Activated CD4-positive, alpha-beta T cell treated with anti-CD3 and anti-CD28 coated beads for 4 hours (primary cell): ENCODE measurements around the gene PLA1A.

Experiments used
- DNase-seq, 2 donors: peaks; one replicate each; pipeline ENCODE4 v3.0.0-alpha.2; 2020

PLA1A gene

DNA sequence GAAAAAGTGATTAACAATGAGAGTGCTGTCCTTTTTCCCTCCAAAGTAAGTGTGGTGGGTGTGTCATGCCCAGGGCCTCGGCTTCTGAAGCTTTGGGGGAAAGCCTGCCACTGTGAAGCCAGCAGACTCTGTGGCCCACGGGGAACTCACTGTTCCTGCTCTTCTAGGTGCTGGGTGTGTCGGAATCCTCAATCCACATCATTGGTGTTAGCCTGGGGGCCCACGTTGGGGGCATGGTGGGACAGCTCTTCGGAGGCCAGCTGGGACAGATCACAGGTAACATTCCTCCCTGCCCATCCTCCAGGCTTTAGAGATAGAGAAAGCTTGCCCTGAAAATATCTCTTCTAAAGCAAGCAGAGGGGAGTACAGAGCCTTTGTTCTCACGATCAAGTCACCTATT is 11.6 kb downstream of the PLA1A start:
- no peak for DNase-seq

DNA sequence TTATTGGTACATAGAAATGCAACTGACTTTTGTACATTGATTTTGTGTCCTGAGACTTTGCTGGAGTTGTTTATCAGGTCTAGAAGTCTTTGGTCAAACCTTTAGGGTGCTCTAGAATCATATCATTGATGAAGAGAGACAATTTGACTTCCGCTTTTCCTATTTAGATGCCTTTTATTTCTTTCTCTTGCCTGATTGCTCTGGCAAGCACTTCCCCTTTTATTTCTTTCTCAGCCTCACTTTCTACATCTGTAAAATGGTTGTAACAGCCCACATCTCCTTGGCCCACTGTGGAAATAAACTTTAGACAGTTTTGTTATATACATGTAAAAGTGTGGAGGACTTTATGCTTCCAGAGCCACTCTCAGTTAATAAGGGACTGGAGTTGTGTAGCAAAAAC is 14.0 kb downstream of the PLA1A start:
- DNase-seq = no peak

DNA sequence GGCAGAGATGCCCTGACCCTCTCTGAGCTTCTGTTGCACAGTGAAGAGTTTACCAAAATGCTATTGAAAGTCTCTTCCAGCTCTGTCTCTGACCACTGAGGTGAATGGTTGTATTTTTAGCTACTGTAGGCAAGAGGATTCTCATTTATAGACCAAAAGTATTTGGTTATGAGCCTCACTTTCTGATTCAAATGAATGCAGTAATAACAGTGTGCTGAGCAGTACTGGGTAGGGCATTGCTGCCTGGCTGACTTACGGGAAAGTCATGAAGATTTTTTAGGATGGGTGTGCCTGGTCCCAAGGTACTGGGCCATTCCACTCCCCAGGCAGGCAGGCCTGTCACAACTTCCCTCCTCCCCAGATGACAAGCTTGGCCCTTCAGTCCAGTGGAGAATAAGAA is 15.5 kb downstream of the PLA1A start:
- no peak for DNase-seq

DNA sequence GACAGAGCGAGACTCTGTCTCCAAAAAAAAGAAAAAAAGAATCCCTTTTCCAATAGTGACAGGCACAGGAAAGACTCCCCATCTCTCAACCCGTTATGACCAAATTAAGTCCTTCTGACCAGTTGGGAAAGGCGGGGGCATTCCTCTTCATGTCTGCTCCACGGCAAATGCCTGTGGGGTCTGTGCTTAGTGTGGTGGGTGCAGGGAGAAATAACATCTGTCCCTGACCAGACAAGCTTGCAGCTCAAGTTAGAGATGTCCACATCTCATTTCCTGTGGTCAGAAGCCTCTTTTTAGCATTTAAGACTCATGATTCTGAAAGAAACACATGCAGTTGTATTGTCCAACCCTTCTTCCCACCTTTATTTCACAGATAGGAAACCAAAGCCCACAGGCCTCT is 16.2 kb downstream of the PLA1A start:
- no peak for DNase-seq

DNA sequence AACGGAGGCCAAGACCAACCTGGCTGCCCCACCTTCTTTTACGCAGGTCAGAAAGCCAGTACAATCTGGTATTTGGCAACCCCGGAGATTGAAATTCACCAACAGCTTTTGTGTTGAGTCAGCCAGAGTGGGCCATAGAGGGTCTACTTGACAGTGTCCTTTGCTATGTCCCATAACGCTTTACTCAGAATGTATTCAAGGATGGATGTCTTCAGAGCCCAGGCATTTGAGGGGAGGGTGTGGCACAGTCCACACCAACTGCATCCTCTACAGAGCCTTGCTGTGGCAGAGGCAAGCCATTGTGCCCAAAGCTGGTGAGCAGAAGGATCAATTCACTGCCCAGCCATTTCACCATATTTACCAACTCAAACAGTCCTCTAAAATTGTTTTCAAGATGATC is 18.4 kb downstream of the PLA1A start:
- no peak for DNase-seq

DNA sequence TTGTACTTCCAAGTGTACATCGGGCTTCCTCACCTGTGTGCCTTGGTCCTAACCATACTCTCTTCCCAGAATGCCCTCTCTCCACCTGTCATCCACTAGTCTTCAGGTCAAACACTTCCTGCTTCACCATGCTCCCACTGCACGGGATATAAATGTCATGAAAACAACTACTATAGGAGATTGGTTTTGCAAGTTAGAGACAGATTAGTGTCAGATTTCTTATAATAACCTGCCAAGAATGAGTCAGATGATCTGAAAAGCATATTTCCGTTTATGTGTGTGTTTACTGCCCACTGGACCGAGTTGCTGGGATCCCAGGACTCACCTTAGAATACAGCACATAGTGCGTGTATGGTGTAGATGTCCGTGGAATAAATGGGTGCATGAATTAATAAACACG is 21.4 kb downstream of the PLA1A start:
- no peak for DNase-seq

DNA sequence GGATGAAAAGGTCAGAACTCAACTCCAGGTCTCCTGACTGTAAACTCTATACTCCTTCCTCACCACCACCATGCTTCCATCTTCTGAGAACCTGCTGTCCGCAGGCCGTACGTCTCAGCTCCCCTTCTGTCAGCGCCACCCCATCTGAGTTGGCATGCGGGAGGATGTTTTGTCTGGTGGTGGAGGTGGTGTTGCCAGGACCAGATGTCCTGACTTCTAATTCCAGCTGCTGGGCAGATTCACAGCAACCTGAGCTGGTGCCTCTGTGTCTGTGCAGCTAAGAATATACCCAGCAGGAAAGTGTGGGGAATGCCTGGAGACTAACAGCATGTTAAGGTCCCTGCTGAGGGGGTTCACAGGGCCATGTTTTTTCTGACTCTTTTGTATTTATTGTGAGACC is 23.2 kb downstream of the PLA1A start:
- no peak for DNase-seq

DNA sequence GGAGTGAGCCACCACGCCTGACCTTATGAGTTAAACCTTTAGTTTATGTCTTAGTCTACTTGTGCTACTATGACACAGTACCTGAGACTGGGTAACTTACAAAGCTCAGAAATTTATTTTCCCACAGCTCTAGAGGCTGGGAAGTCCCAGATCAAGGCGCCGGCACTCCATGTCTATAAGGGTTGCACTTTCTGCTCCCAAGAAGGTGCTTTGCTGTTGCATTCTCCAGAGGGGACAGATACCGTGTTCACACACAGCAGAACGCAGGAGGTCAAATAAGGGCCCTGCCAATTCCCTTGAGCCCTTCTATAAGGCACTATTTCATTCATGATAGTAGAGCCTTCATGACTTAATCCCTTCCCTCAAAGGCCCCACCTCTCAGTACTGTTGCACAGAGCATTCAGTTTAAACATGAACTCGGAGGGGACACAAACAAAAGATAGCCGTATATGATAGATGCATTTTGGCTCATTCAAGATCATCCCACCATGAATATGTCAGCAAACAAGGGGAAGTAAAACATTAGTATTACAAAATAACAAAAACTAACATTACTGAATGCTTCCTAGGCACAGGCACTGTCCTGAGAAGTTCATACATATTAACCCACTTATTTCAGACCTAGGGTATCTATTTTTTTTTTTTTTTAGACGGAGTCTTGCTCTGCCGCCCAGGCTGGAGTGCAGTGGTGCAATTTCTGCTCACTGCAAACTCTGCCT is 26.5 kb downstream of the PLA1A start:
- DNase-seq = no peak

DNA sequence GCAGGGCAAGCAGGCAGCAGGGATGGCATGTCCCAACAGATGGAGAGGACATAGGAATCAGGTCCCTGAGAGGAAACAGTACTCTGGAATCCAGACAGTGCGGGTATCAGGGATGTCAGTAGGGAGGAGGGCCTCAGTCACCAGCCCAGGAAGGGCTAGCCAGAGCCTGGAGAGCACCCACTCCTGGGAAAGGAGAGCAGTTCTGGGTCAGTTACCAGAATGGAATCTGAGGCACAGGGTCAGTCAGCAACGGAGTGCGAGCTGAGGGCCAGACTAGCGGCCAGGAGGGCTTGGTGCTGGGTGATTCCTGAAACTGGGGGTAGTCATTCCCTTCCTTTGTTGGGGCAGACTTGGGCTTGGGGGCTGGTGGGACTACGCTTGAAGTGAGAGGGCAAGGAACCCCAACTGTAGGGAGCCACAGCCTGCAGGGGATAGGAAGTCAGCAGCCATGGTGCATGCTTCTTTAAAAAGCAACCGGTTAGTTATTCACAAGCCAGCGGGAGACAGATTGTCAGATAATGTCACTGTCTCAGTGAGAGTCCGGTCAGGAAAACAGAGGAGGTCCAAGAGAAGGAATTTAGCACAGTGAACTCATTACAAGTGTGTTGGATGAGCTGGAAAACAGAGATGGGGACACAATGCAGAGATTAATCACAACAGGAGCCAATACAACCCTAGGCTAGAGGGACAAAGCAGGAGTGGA is 27.9 kb downstream of the PLA1A start:
- DNase-seq = no peak

DNA sequence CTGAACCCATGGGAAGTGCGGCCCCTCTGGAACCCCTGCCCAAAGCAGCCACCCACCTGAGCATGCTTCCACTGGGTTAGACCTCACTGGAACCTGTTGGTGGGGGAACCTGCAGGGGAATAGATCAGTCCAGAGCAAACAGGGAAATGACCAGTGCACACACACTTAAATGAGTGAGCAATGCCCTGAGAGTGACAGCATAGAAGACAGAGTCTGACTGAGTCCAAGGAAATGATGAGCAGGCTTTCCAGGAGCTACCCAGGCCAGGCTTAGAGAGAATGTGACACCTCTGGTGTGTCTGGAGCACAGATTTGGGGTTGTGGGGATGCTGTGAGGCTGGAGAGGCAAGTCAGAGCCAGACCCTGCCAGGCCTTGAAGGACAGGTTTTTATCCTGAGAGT is 28.5 kb downstream of the PLA1A start:
- DNase-seq = no peak

DNA sequence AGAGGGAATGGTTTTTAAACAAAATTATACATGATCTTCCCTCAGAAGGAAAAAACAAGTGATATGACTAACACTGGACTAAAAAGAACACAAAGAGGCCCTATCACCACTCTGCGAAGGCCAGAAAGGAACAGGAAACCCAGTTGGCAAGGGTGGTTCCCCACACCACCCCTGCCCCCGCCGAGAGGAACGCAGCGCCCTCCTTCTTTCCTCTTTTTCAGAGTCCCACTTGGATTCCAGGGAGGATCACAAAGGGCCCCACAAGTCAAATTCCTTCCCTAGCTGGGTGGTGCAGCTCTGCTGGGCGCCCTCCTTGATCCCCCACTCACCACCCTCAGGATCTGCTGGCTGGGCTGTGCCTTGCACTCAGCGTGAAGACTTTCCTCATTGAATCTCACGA is 29.8 kb downstream of the PLA1A start:
- no peak for DNase-seq

DNA sequence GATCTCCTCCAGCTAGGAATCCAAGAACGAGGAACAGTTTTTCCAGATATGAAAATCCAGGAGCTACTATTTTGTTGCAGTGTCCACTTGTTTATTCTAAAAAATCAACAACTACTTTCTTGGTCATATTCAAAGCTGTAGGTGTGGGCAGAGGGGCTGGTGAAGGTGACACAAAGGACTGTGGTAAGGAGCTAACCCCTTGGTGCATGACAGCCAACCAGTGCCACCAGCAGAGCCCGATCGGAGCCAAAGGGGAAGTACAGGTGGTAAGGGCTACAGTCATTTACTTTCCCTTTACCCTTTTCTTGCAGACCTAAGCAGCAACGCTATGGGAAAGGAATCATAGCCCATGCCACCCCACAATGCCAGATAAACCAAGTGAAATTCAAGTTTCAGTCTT is 30.7 kb downstream of the PLA1A start:
- peak in 1 of 2 donors; percentile 8 for DNase-seq

DNA sequence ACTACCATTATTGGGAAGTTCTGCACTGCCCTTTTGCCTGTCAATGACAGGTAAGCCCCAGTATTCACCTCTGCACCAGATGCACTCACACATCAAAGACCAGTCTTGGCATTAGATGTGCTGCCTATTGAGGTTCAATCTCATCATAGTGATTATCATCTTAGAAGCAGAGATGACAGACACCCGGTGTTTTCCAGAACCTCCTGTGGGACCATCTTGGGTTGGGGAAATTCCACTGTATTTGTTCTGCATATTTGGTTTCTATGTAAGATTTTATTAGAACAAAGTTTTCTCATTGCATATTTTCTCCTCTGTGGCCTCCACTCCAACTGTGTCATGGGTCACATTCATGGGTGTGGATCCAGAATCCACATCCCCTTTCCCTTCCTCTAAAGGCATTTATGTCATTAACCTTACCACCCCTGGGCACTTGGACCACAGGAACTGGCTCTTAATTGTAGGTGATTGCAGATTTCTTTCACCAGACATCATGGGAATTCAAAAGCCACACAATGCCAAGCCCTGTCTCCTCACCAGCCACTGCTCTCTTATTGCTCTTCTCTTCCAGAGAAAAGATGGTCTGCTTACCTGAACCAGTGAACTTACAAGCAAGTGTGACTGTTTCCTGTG is 31.2 kb downstream of the PLA1A start:
- DNase-seq = no peak

DNA sequence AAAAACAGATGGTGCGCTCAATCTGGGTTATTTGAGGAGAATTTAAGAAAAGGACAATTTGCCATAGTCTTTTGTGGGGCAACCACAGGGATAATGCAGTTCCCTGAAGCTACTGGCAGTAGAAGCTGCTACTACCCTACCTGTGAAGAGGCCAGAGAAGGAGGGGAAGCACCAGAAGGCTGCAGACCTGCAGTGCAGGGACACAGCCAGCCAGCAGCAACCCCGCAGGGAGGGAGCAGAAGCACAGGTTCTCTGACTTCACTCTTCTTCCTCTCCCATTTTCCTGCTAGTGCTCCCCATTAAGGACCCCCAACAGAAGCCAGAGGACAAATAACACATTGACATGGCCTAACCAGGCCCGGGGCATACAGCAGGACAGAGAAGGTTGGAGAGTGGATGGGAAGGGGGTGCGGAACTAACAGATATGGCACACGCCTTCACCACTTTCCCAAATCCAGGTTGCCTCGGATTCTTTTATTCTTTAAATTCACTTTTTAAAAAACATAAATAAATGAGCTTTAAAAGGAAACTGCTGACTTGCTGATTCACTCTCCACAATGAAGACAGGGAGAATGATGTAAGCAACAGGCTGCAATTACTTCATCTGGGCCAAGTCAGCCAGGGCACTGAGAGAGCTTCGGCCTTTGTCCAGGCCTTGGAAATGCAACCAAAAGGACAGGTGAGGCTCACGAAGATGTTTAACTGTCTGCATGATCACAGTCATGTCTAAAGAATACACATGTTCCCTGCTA is 32.6 kb downstream of the PLA1A start:
- no peak for DNase-seq

DNA sequence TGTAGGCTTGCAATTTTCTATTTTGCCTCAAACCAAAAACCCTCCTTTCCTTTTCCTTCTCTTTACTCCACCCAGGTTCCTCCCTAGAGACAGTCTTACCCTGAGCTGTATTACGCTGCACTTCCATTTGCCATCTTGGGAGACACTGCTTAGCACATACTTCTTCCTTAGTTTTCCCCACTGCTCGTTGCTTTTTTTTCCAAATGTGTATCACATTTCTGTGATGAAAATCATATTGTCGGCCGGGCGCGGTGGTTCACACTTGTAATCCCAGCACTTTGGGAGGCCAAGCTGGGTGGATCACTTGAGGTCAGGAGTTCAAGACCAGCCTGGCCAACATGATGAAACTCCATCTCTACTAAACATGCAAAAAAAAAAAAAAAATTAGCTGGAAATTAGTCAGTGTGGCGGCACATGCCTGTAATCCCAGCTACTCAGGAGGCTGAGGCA is 33.2 kb downstream of the PLA1A start:
- no peak for DNase-seq

DNA sequence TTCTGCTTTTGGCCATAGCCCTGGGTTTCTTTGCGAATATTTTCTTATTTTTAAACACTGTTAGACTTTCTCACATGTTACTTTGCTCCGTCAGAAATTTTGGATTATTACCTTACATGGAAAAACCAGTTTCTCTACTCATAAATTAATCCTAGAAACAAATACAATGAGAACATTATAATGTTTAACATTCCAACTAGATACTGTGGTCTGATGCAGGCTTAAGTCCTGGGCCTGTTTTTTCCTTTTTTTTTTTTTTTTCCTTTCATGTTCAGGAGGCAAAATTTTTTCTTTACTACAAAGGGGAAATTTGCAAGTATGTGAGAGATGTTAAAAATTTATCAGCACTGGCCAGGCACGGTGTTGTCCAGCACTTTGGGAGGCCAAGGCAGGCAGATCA is 33.8 kb downstream of the PLA1A start:
- no peak for DNase-seq

DNA sequence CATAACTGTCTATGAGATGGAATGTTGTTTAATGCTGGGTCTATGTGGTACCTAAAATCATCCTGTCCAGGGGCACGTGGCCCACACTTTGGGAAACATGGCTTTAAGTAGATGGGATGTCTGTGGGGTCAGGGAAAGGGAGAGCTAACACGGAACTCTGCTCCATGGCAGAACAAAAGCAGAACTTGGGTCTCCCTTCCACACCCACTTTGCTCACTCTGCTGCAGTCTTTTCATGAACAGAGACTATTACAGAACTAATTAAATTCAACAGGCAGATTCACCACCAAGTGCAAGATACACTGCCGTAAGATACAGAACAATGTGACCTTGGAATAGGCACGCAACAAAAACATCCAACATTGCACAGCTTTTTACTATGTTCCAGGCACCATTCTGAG is 34.5 kb downstream of the PLA1A start:
- DNase-seq = no peak

DNA sequence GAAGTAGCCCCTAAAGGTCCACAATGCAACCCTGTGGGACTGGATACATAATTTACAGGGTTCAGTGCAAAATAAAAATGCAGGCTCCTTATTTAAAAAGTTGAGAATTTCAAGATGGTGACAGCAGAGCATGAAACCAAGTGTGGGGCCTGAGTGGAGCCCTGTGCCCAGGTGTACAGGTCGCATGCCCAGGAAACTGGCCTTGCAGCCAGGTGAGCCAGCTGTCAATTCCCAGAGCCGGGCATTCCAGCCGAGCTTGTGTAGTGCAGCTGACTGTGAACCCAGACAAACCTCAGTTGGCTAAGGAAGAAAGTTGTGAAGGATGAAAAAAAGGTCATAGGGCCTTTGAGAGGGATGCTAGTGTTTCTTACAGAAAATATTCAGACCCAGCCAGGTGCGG is 35.1 kb downstream of the PLA1A start:
- no peak for DNase-seq

DNA sequence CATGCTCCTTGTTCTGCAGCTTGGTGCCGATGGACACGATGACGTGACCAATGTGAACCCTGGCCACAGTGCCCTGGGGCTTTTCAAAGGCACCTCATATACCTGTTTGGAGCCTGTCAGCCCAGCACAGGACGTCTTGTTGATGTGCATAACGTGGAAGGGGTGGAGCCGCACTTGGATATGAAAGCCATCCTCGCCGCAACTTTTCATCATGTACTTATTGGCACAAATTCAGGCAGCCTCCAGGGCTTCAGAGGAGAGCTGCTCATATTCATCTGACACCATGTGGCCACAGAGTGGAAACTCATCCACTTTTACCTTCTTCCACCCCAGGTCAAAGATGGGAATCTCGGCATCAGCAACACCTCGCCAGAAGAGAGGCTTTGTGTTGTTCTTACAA is 38.0 kb downstream of the PLA1A start:
- no peak for DNase-seq

DNA sequence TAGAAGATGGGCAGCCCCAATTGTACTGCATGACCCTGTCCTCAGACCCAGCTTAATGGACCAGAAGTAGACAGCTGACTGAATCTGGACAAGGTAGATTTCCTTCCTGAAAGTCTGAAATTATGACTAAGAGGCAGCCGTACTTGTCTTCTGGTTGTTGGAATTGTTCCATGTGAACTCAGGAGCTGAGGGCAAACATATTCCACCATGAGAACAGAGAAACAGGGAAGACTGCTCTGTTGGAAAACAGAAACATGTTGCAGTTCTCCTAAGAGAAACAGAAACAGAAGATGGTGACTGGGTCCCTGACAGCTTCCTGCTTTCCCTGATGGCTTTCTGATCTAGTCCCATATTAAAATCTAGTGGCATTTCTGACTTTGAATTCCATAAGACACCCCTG is 38.6 kb downstream of the PLA1A start:
- DNase-seq = no peak

DNA sequence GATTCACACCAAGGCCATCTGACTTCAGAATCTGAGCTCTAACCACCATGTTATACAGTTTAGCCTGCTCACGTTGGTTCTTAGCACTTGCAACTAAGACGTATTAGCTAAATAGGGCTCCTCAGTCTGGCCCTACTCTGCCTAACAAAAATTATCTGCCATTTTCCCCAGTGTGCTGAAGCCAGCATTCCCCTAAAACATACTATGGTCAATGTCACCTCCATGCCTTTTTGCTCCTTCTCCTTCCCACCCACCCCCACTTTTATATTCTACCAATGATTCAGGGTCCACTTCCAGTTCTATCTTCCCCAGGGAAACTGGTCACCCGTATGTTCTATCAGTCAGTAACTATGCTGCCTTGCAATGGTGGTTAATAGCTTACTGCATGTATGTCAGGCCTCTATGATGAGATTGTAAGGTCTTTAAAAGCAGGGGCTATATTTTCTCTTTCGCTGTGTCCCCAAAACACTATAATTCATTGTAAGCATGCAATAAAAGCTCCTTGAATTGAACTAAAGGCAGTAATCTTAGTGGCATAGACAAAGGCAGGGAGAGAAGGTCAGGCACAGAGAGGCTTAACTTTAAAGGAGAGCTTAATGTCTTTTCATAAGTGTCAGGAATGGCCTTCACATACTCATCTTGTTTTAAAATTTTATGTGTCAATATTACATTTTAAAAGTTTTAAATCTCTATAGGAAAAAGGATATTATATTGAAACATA is 39.4 kb downstream of the PLA1A start:
- DNase-seq = no peak

DNA sequence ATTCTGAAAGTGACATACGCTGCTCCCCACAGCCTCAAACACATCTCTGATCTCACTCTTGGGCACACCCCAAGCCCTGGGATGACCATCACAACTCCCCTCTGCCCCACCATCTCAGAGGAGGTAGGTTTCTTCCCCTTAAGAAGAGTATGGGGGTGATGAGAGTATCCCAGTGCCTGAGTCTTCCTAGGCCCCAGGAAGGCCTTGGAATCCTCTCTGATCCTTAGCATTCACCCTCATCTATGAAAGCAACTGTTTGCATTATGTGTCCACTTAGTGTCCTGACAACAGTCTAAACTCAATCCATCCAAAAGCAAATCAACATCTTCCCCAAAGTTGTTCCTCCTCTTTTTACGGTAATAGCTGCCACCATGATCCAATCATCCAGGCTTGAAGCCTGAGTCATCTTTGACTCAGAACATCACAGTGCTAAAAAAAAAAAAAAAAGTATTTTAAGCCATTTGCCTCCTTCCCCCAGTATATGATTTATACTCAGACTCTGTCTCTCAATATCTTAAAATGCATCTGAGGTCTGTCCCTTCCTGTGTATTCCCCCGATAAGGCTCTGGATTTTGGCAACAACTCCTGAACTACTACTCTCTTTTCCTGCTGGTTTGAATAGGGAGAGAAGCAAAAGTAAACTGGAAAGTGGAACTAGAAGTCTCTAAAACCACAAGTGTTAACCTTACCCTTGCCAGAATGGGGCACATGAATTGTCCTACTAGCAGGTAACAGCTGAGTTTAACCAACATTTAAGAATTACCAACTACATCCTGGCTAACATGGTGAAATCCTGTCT is 40.2 kb downstream of the PLA1A start:
- DNase-seq = no peak
